SJCRH30 (cell line): ENCODE data around the gene NKX1-2. TPM values are rescaled to one million over a fixed set of nuclear protein-coding genes. Genes with fewer than 3 reads are reported as not detected.

Experiments used
- DNase-seq, 2 experiments: peaks; one replicate each; pipeline ENCODE4 v3.0.0-alpha.2; 2015 to 2020
- H3K27ac ChIP-seq: fragments of 250-450 bp; sonication (Bioruptor Pico); 2 replicates; pipeline ENCODE4 v1.5.1; 2020; ENCODE audit warnings: mild to moderate bottlenecking, moderate library complexity
- H3K27me3 ChIP-seq: fragments of 250-450 bp; sonication (Bioruptor Pico); 2 replicates; pipeline ENCODE4 v1.5.1; 2020; ENCODE audit warnings: mild to moderate bottlenecking, moderate library complexity
- H3K36me3 ChIP-seq: fragments of 250-450 bp; sonication (Bioruptor Pico); 2 replicates; pipeline ENCODE4 v1.5.1; 2020; ENCODE audit warnings: mild to moderate bottlenecking, moderate library complexity
- H3K4me1 ChIP-seq: fragments of 250-450 bp; sonication (Bioruptor Pico); 2 replicates; pipeline ENCODE4 v1.5.1; 2020; ENCODE audit warnings: mild to moderate bottlenecking, moderate library complexity
- H3K4me3 ChIP-seq: fragments of 250-450 bp; sonication (Bioruptor Pico); 2 replicates; pipeline ENCODE4 v1.5.1; 2020; ENCODE audit warnings: mild to moderate bottlenecking, moderate library complexity
- H3K9me3 ChIP-seq: fragments of 250-450 bp; sonication (Bioruptor Pico); replicated peaks from 2 replicates; pipeline ENCODE4 v1.5.1; 2020; ENCODE audit warnings: mild to moderate bottlenecking, moderate library complexity
- total RNA-seq: library from RNA; depleted of rRNA; stranded (reverse); fragments of >200 nt; shearing (Covaris generic); gene quantifications from 2 replicates; pipeline ENCODE4 v1.2.3, GENCODE V29; 2014

The NKX1-2 gene
- total RNA-seq, 1 experiment from 2014 or later = 0.24 TPM

DNA sequence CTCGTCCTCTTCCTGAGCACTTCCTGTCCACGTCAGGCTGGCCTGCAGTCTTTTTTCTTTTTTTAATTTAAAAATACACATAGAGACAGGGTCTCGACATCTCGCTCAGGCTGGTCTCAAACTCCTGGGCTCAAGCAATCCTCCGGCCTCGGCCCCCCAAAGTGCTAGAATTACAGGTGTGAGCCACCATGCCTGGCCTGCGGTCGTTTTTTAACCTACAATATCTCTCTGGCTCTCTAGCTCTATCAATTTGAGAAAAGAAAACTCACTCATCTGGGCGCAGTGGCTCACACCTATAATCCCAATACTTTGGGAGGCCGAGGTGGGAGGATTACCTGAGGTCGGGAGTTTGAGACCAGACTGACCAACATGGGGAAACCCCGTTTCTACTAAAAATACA lies 27.1 kb downstream of the NKX1-2 start:
- DNase-seq = no peak
- Histone ChIP-seq H3K27me3 (no peaks in the 10 kb centered on the region), H3K4me3 (no peak overlapping the region)

GRCh38 chr10:124420254-124420653 lies 29.6 kb downstream of the NKX1-2 start:
- Histone ChIP-seq H3K4me3 (no peak overlapping the region), H3K4me1 (no peaks in the 10 kb centered on the region), H3K27me3 (no peaks in the 10 kb centered on the region), H3K36me3 (no peaks in the 10 kb centered on the region), H3K27ac (no peak overlapping the region), H3K9me3 (no peaks in the 10 kb centered on the region)
- no peak for DNase-seq

More for the DNA sequence above, 27.1 kb downstream of the NKX1-2 start:
- Histone ChIP-seq H3K4me1 (no peaks in the 10 kb centered on the region), H3K36me3 (no peaks in the 10 kb centered on the region), H3K9me3 (no peaks in the 10 kb centered on the region), H3K27ac (no peak overlapping the region)

GRCh38 chr10:124419635-124420034 lies 30.2 kb downstream of the NKX1-2 start:
- Histone ChIP-seq H3K36me3 (no peaks in the 10 kb centered on the region), H3K27me3 (no peaks in the 10 kb centered on the region), H3K4me3 (peak overlapping the region; percentile 87), H3K27ac (peak overlapping the region; percentile 37), H3K4me1 (no peaks in the 10 kb centered on the region), H3K9me3 (no peaks in the 10 kb centered on the region)
- DNase-seq = no peak

- H3K4me3 ChIP-seq = peak within 1 kb of the TSS; percentile 87
- H3K4me1 ChIP-seq = no peaks in the 10 kb centered on the region
- H3K36me3 ChIP-seq = peaks cover 2% of the 10 kb centered on the region; the same call in 1 of the 2 replicates
- no peaks in the 10 kb centered on the region for H3K27me3 ChIP-seq
- no peaks in the 10 kb centered on the region for H3K9me3 ChIP-seq
- DNase-seq = peak; percentile 95 to 97
- peak within 1 kb of the TSS; percentile 45 for H3K27ac ChIP-seq
These were observed 30.9 kb downstream of the NKX1-2 start, which contains the start of gene OAT for GRCh38 chr10:124418726-124419501. Gene OAT (minus strand): TSS chr10:124418923. CDS start chr10:124412171, 6,752 bp downstream.

- no peaks in the 10 kb centered on the region for H3K9me3 ChIP-seq
- peak overlapping the region; percentile 87 for H3K4me3 ChIP-seq
- peaks cover 2% of the 10 kb centered on the region; the same call in 1 of the 2 replicates for H3K36me3 ChIP-seq
- H3K4me1 ChIP-seq = no peaks in the 10 kb centered on the region
- peak overlapping the region; percentile 45; the same call in 1 of the 2 replicates for H3K27ac ChIP-seq
- peak; percentile 59 to 60 for DNase-seq
- H3K27me3 ChIP-seq = no peaks in the 10 kb centered on the region
These were observed 31.7 kb downstream of the NKX1-2 start for GRCh38 chr10:124417895-124418725.

GRCh38 chr10:124416733-124417132 lies 33.1 kb downstream of the NKX1-2 start:
- Histone ChIP-seq H3K4me1 (no peaks in the 10 kb centered on the region), H3K27me3 (no peaks in the 10 kb centered on the region), H3K4me3 (no peak overlapping the region), H3K36me3 (peaks cover 2% of the 10 kb centered on the region; the same call in 1 of the 2 replicates), H3K9me3 (no peaks in the 10 kb centered on the region), H3K27ac (no peak overlapping the region)
- DNase-seq = no peak

GRCh38 chr10:124415210-124415609 lies 34.6 kb downstream of the NKX1-2 start:
- Histone ChIP-seq H3K4me3 (no peak overlapping the region), H3K27ac (no peak overlapping the region), H3K36me3 (peaks cover 2% of the 10 kb centered on the region; the same call in 1 of the 2 replicates), H3K27me3 (no peaks in the 10 kb centered on the region), H3K9me3 (no peaks in the 10 kb centered on the region), H3K4me1 (no peaks in the 10 kb centered on the region)
- DNase-seq = no peak

DNA sequence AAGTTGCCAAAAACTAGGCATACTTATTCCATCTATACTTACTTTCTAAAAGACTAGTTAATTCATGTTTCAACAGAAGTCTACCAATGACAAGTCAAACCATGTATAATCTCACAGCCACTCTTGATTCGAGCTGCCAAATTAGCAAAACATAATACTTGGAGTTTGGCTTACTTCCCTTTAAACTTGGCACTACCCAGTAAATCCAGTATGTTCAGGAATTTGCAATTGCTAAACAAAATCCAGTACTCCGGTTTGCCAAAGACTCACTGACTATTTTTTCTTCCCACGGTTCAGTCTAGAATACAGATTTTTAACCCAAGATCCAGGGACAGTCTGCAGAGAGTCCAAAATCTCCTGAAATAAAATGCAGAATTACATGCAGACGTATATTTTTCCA lies 35.8 kb downstream of the NKX1-2 start:
- H3K27ac ChIP-seq = no peak overlapping the region
- no peak for DNase-seq
- no peaks in the 10 kb centered on the region for H3K9me3 ChIP-seq
- no peaks in the 10 kb centered on the region for H3K27me3 ChIP-seq
- H3K4me1 ChIP-seq = no peaks in the 10 kb centered on the region
- H3K36me3 ChIP-seq = peaks cover 9% of the 10 kb centered on the region; the same call in 1 of the 2 replicates
- H3K4me3 ChIP-seq = no peak overlapping the region

- peaks cover 30% of the 10 kb centered on the region for H3K36me3 ChIP-seq
- H3K27me3 ChIP-seq = no peaks in the 10 kb centered on the region
- no peak for DNase-seq
- no peaks in the 10 kb centered on the region for H3K4me1 ChIP-seq
- no peak overlapping the region for H3K27ac ChIP-seq
- H3K4me3 ChIP-seq = no peak overlapping the region
- H3K9me3 ChIP-seq = no peaks in the 10 kb centered on the region
These were observed 40.1 kb downstream of the NKX1-2 start for GRCh38 chr10:124409696-124410095.

DNA sequence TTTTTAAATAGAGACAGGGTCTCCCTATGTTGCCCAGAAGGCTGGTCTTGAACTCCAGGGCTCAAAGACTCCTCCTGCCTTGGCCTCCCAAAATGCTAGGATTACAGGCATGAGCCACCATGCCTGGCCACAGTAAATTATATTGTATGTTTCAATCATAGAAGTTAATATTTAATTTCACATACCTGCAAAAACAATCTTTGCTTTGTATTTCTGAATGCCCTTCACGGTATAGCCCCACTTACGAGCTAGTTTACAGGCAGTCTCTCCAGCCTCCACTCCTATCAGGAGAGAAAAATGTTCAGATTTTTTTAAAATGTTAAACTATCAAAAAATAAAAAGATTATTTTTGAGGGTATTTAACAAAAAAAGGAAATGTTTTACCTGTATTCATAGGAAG lies 41.5 kb downstream of the NKX1-2 start:
- Histone ChIP-seq H3K27me3 (no peaks in the 10 kb centered on the region), H3K36me3 (peaks cover 31% of the 10 kb centered on the region), H3K27ac (no peak overlapping the region), H3K4me1 (no peaks in the 10 kb centered on the region), H3K4me3 (no peak overlapping the region), H3K9me3 (no peaks in the 10 kb centered on the region)
- no peak for DNase-seq

GRCh38 chr10:124407456-124407855 lies 42.4 kb downstream of the NKX1-2 start:
- no peak overlapping the region for H3K27ac ChIP-seq
- no peaks in the 10 kb centered on the region for H3K27me3 ChIP-seq
- no peaks in the 10 kb centered on the region for H3K4me1 ChIP-seq
- no peak for DNase-seq
- H3K4me3 ChIP-seq = no peak overlapping the region
- no peaks in the 10 kb centered on the region for H3K9me3 ChIP-seq
- peaks cover 40% of the 10 kb centered on the region for H3K36me3 ChIP-seq

GRCh38 chr10:124403548-124403947 lies 46.3 kb downstream of the NKX1-2 start:
- Histone ChIP-seq H3K27me3 (no peaks in the 10 kb centered on the region), H3K4me1 (no peaks in the 10 kb centered on the region), H3K4me3 (no peak overlapping the region), H3K27ac (no peak overlapping the region), H3K36me3 (peaks cover 55% of the 10 kb centered on the region), H3K9me3 (no peaks in the 10 kb centered on the region)
- peak; percentile 19 to 84 for DNase-seq

DNA sequence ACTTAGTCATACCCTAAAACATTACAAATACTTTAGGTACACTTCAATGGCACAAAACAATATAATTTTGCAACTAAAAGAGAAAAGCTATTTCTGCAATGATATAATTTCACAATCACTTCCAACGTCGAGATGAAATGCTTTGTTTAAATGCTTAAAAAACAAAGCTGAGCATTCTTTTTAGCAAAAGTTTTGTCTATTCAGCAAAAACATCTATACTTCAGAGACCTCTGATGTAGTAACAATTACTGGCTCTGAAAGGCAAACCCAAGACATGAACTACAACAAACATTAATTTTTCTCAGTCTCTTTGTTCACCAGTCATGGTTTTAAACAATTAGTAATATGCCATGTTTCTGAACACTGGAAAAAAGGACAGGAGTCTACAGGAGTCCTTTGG lies 47.6 kb downstream of the NKX1-2 start:
- no peaks in the 10 kb centered on the region for H3K4me1 ChIP-seq
- no peaks in the 10 kb centered on the region for H3K9me3 ChIP-seq
- H3K36me3 ChIP-seq = peaks cover 53% of the 10 kb centered on the region
- H3K27me3 ChIP-seq = no peaks in the 10 kb centered on the region
- no peak overlapping the region for H3K4me3 ChIP-seq
- no peak overlapping the region for H3K27ac ChIP-seq
- DNase-seq = no peak

DNA sequence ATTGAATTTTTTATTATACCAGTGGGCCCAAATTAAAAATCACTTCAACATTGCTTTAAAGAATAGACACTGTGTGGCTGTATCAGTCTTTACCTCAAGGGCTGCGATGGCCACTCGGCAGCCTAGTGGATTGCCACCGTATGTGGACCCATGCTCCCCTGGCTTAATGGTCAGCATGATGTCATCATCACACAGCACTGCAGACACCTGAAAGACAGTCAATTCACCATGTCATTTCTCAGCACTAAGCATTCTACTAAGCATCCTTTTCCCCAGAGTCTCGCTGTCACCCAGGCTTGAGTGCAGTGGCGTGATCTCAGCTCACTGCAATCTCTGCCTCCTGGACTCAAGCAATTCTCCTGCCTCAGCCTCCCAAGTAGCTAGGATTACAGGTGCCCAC lies 48.2 kb downstream of the NKX1-2 start:
- no peak overlapping the region for H3K4me3 ChIP-seq
- no peaks in the 10 kb centered on the region for H3K4me1 ChIP-seq
- no peak for DNase-seq
- peaks cover 55% of the 10 kb centered on the region for H3K36me3 ChIP-seq
- no peaks in the 10 kb centered on the region for H3K27me3 ChIP-seq
- no peak overlapping the region for H3K27ac ChIP-seq
- H3K9me3 ChIP-seq = no peaks in the 10 kb centered on the region
